ENCODE data around the gene SLC30A7. TPM values are rescaled to one million over a fixed set of nuclear protein-coding genes. Genes with fewer than 3 reads are reported as not detected.

Gene SLC30A7
- total RNA-seq, 1 experiment from 2014 or later = 31.4 TPM

GRCh38 chr1:101030881-101031280 lies 135.0 kb downstream of the SLC30A7 start:
- CTCF ChIA-PET = no interaction called here
- H3K9me3 ChIP-seq (ENCODE audit: low read depth, low read length, poor library complexity, severe bottlenecking) = no peaks in the 10 kb centered on the region
- intact Hi-C loops (cut with micrococcal nuclease; ENCODE audit: unreplicated experiment) = no loop called here
- H3K4me3 ChIP-seq (ENCODE audit: low read depth, low read length, poor library complexity, severe bottlenecking) = no peak overlapping the region
- TF ChIP-seq EZH2 (IDR thresholded peaks at IDR 0.05; ENCODE audit: borderline replicate concordance, low read depth, low read length, poor library complexity, severe bottlenecking) (no peak), CTCF (conservative IDR thresholded peaks at IDR 0.05; ENCODE audit: low read depth, low read length) (no peak)
- H3K4me1 ChIP-seq (ENCODE audit: insufficient read depth, low read length, poor library complexity, severe bottlenecking) = peaks cover 6% of the 10 kb centered on the region
- BruUV-seq (replicated peaks) = no TSS peak
- DNase-seq (ENCODE audit: low spot score) = no peak
- no peak overlapping the region for H3K27ac ChIP-seq (ENCODE audit: low read depth, low read length, poor library complexity, severe bottlenecking)
- POLR2A ChIA-PET (ENCODE audit: low non-redundant PET) = no interaction called here
- H3K27me3 ChIP-seq (replicated peaks; ENCODE audit: insufficient read depth, low read depth, low read length, poor library complexity) = no peaks in the 10 kb centered on the region
- no peaks in the 10 kb centered on the region for H3K36me3 ChIP-seq (ENCODE audit: insufficient read depth, low read length, poor library complexity, severe bottlenecking)

Other genes with a start within 250 kb of the SLC30A7 start
- 2.0 and 3.0 TPM in 2 replicates for gene VCAM1, start 176.3 kb upstream of the SLC30A7 start, total RNA-seq (2021)
- gene EXTL2, start 1.2 kb upstream of the SLC30A7 start, total RNA-seq (2021) = 23.1 and 24.1 TPM in 2 replicates
- gene DPH5, start 129.7 kb downstream of the SLC30A7 start, total RNA-seq (2021) = 43.2 and 50.5 TPM in 2 replicates